ENCODE data around the gene CD36.

The CD36 gene

GRCh38 chr7:80677629-80678028 is 39.2 kb downstream of the CD36 start:
- Histone ChIP-seq H3K27me3 (ENCODE audit: control insufficient read depth in 5 of 5, insufficient read depth in 4 of 5, low read length in 5 of 5) (no peaks in the 10 kb centered on the region), H3K27ac (ENCODE audit: low read depth, low read length) (peak overlapping the region; percentile 37), H3K36me3 (ENCODE audit: control insufficient read depth in 5 of 5, insufficient read depth in 5 of 5, low read length in 5 of 5) (peaks cover 45 to 59% (median 55%) of the 10 kb centered on the region in 5 donors), H3K4me1 (ENCODE audit: control insufficient read depth in 5 of 5, insufficient read depth in 5 of 5, low read length in 5 of 5) (peaks cover 0 to 16% (median 14%) of the 10 kb centered on the region in 5 donors), H3K4me3 (ENCODE audit: low read depth in 1 of 5, low read length in 5 of 5) (no peak overlapping the region), H3K9me3 (ENCODE audit: control insufficient read depth in 5 of 5, low read length in 5 of 5) (peaks cover 0 to 3% (median 0%) of the 10 kb centered on the region in 5 donors), H3K9ac (ENCODE audit: low read length in 5 of 5) (no peak overlapping the region)

GRCh38 chr7:80678707-80679106 is 40.3 kb downstream of the CD36 start:
- Histone ChIP-seq H3K9me3 (ENCODE audit: control insufficient read depth in 5 of 5, low read length in 5 of 5) (peaks cover 0 to 5% (median 0%) of the 10 kb centered on the region in 5 donors), H3K4me3 (ENCODE audit: low read depth in 1 of 5, low read length in 5 of 5) (no peak overlapping the region), H3K36me3 (ENCODE audit: control insufficient read depth in 5 of 5, insufficient read depth in 5 of 5, low read length in 5 of 5) (peaks cover 40 to 49% (median 47%) of the 10 kb centered on the region in 5 donors), H3K27ac (ENCODE audit: low read depth, low read length) (peak overlapping the region; percentile 37), H3K4me1 (ENCODE audit: control insufficient read depth in 5 of 5, insufficient read depth in 5 of 5, low read length in 5 of 5) (peaks cover 0 to 16% (median 13%) of the 10 kb centered on the region in 5 donors), H3K9ac (ENCODE audit: low read length in 5 of 5) (no peak overlapping the region), H3K27me3 (ENCODE audit: control insufficient read depth in 5 of 5, insufficient read depth in 4 of 5, low read length in 5 of 5) (no peaks in the 10 kb centered on the region)

GRCh38 chr7:80679921-80680907 is 41.8 kb downstream of the CD36 start:
- H3K36me3 ChIP-seq (ENCODE audit: control insufficient read depth in 5 of 5, insufficient read depth in 5 of 5, low read length in 5 of 5) = peaks cover 25 to 34% (median 32%) of the 10 kb centered on the region in 5 donors
- peaks cover 0 to 9% (median 0%) of the 10 kb centered on the region in 5 donors for H3K9me3 ChIP-seq (ENCODE audit: control insufficient read depth in 5 of 5, low read length in 5 of 5)
- no peak overlapping the region for H3K9ac ChIP-seq (ENCODE audit: low read length in 5 of 5)
- H3K4me1 ChIP-seq (ENCODE audit: control insufficient read depth in 5 of 5, insufficient read depth in 5 of 5, low read length in 5 of 5) = peaks cover 0 to 14% (median 10%) of the 10 kb centered on the region in 5 donors
- H3K4me3 ChIP-seq (ENCODE audit: low read depth in 1 of 5, low read length in 5 of 5) = no peak overlapping the region
- peak overlapping the region; percentile 64 for H3K27ac ChIP-seq (ENCODE audit: low read depth, low read length)
- H3K27me3 ChIP-seq (ENCODE audit: control insufficient read depth in 5 of 5, insufficient read depth in 4 of 5, low read length in 5 of 5) = no peaks in the 10 kb centered on the region

GRCh38 chr7:80681272-80681885 is 42.9 kb downstream of the CD36 start:
- Histone ChIP-seq H3K27ac (ENCODE audit: low read depth, low read length) (peak overlapping the region; percentile 64), H3K4me3 (ENCODE audit: low read depth in 1 of 5, low read length in 5 of 5) (no peak overlapping the region), H3K9me3 (ENCODE audit: control insufficient read depth in 5 of 5, low read length in 5 of 5) (peaks cover 0 to 9% (median 0%) of the 10 kb centered on the region in 5 donors)

GRCh38 chr7:80682744-80683143 is 44.3 kb downstream of the CD36 start:
- Histone ChIP-seq H3K27ac (ENCODE audit: low read depth, low read length) (no peak overlapping the region), H3K9me3 (ENCODE audit: control insufficient read depth in 5 of 5, low read length in 5 of 5) (peaks cover 0 to 18% (median 0%) of the 10 kb centered on the region in 5 donors), H3K27me3 (ENCODE audit: control insufficient read depth in 5 of 5, insufficient read depth in 4 of 5, low read length in 5 of 5) (no peaks in the 10 kb centered on the region), H3K36me3 (ENCODE audit: control insufficient read depth in 5 of 5, insufficient read depth in 5 of 5, low read length in 5 of 5) (peaks cover 4 to 11% (median 8%) of the 10 kb centered on the region in 5 donors), H3K9ac (ENCODE audit: low read length in 5 of 5) (no peak overlapping the region), H3K4me3 (ENCODE audit: low read depth in 1 of 5, low read length in 5 of 5) (no peak overlapping the region), H3K4me1 (ENCODE audit: control insufficient read depth in 5 of 5, insufficient read depth in 5 of 5, low read length in 5 of 5) (peaks cover 0 to 7% (median 4%) of the 10 kb centered on the region in 5 donors)

More at GRCh38 chr7:80681272-80681885, 42.9 kb downstream of the CD36 start:
- Histone ChIP-seq H3K4me1 (ENCODE audit: control insufficient read depth in 5 of 5, insufficient read depth in 5 of 5, low read length in 5 of 5) (peaks cover 0 to 9% (median 6%) of the 10 kb centered on the region in 5 donors), H3K27me3 (ENCODE audit: control insufficient read depth in 5 of 5, insufficient read depth in 4 of 5, low read length in 5 of 5) (no peaks in the 10 kb centered on the region), H3K9ac (ENCODE audit: low read length in 5 of 5) (no peak overlapping the region), H3K36me3 (ENCODE audit: control insufficient read depth in 5 of 5, insufficient read depth in 5 of 5, low read length in 5 of 5) (peaks cover 14 to 23% (median 20%) of the 10 kb centered on the region in 5 donors)

- Histone ChIP-seq H3K4me1 (ENCODE audit: control insufficient read depth in 5 of 5, insufficient read depth in 5 of 5, low read length in 5 of 5) (no peaks in the 10 kb centered on the region), H3K9ac (ENCODE audit: low read length in 5 of 5) (no peak overlapping the region), H3K36me3 (ENCODE audit: control insufficient read depth in 5 of 5, insufficient read depth in 5 of 5, low read length in 5 of 5) (no peaks in the 10 kb centered on the region), H3K9me3 (ENCODE audit: control insufficient read depth in 5 of 5, low read length in 5 of 5) (peaks cover 0 to 45% (median 11%) of the 10 kb centered on the region in 5 donors), H3K27ac (ENCODE audit: low read depth, low read length) (no peak overlapping the region), H3K27me3 (ENCODE audit: control insufficient read depth in 5 of 5, insufficient read depth in 4 of 5, low read length in 5 of 5) (no peaks in the 10 kb centered on the region), H3K4me3 (ENCODE audit: low read depth in 1 of 5, low read length in 5 of 5) (no peak overlapping the region)
Measured at GRCh38 chr7:80686576-80686975, 48.1 kb downstream of the CD36 start.

- H3K4me1 ChIP-seq (ENCODE audit: control insufficient read depth in 5 of 5, insufficient read depth in 5 of 5, low read length in 5 of 5) = peaks cover 0 to 12% (median 10%) of the 10 kb centered on the region in 5 donors
- peak overlapping the region in 2 of 5 donors; percentile 9 to 51 for H3K9ac ChIP-seq (ENCODE audit: low read length in 5 of 5)
- no peaks in the 10 kb centered on the region for H3K36me3 ChIP-seq (ENCODE audit: control insufficient read depth in 5 of 5, insufficient read depth in 5 of 5, low read length in 5 of 5)
- no peaks in the 10 kb centered on the region for H3K27me3 ChIP-seq (ENCODE audit: control insufficient read depth in 5 of 5, insufficient read depth in 4 of 5, low read length in 5 of 5)
- H3K4me3 ChIP-seq (ENCODE audit: low read depth in 1 of 5, low read length in 5 of 5) = no peak overlapping the region
- H3K9me3 ChIP-seq (ENCODE audit: control insufficient read depth in 5 of 5, low read length in 5 of 5) = peaks cover 0 to 8% (median 0%) of the 10 kb centered on the region in 5 donors
- H3K27ac ChIP-seq (ENCODE audit: low read depth, low read length) = peak overlapping the region; percentile 77
Measured at GRCh38 chr7:80699045-80699638, 60.7 kb downstream of the CD36 start.

- H3K9me3 ChIP-seq (ENCODE audit: control insufficient read depth in 5 of 5, low read length in 5 of 5) = peaks cover 0 to 4% (median 0%) of the 10 kb centered on the region in 5 donors
- peaks cover 0 to 12% (median 10%) of the 10 kb centered on the region in 5 donors for H3K4me1 ChIP-seq (ENCODE audit: control insufficient read depth in 5 of 5, insufficient read depth in 5 of 5, low read length in 5 of 5)
- H3K27ac ChIP-seq (ENCODE audit: low read depth, low read length) = peak overlapping the region; percentile 77
- peak overlapping the region in 2 of 5 donors; percentile 9 to 51 for H3K9ac ChIP-seq (ENCODE audit: low read length in 5 of 5)
- no peak overlapping the region for H3K4me3 ChIP-seq (ENCODE audit: low read depth in 1 of 5, low read length in 5 of 5)
- H3K27me3 ChIP-seq (ENCODE audit: control insufficient read depth in 5 of 5, insufficient read depth in 4 of 5, low read length in 5 of 5) = no peaks in the 10 kb centered on the region
- H3K36me3 ChIP-seq (ENCODE audit: control insufficient read depth in 5 of 5, insufficient read depth in 5 of 5, low read length in 5 of 5) = no peaks in the 10 kb centered on the region
Measured at GRCh38 chr7:80699721-80700256, 61.3 kb downstream of the CD36 start.

- no peaks in the 10 kb centered on the region for H3K9me3 ChIP-seq (ENCODE audit: control insufficient read depth in 5 of 5, low read length in 5 of 5)
- no peak overlapping the region for H3K27ac ChIP-seq (ENCODE audit: low read depth, low read length)
- no peaks in the 10 kb centered on the region for H3K27me3 ChIP-seq (ENCODE audit: control insufficient read depth in 5 of 5, insufficient read depth in 4 of 5, low read length in 5 of 5)
- H3K4me1 ChIP-seq (ENCODE audit: control insufficient read depth in 5 of 5, insufficient read depth in 5 of 5, low read length in 5 of 5) = peaks cover 0 to 12% (median 10%) of the 10 kb centered on the region in 5 donors
- H3K4me3 ChIP-seq (ENCODE audit: low read depth in 1 of 5, low read length in 5 of 5) = no peak overlapping the region
- H3K36me3 ChIP-seq (ENCODE audit: control insufficient read depth in 5 of 5, insufficient read depth in 5 of 5, low read length in 5 of 5) = no peaks in the 10 kb centered on the region
- H3K9ac ChIP-seq (ENCODE audit: low read length in 5 of 5) = no peak overlapping the region
Measured at GRCh38 chr7:80703272-80703671, 64.8 kb downstream of the CD36 start.

Data from subcutaneous abdominal adipose tissue (tissue), 5 donors.